ENCODE results near the gene PTH2R. TPM values are rescaled to one million over a fixed set of nuclear protein-coding genes. Genes with fewer than 3 reads are reported as not detected.
"Not testable (repeated sequence)": the region's sequence is repeated elsewhere in the genome, so short reads cannot be mapped to it uniquely, and the experiment has no call there.

The PTH2R gene
- total and polyA plus RNA-seq, 12 donors = 0.01 TPM; not detected in 11

GRCh38 chr2:208373460-208374089 lies 33.0 kb upstream of the PTH2R start:
- Histone ChIP-seq H3K4me1 (no peaks in the 10 kb centered on the region), H3K9me3 (no peaks in the 10 kb centered on the region), H3K36me3 (no peaks in the 10 kb centered on the region), H3K4me3 (no peak overlapping the region), H3K27ac (no peak overlapping the region), H3K27me3 (peaks cover 0 to 9% (median 0%) of the 10 kb centered on the region in 7 donors)
- WGBS, 2 donors = 47% methylated on average over 2 of the region's 2 CpGs
- DNase-seq (peak in 1 of 2 donors; percentile 24), ATAC-seq (peak in 1 of 8 donors; percentile 49)
- peak; percentile 66 to 91 (median 88) for TF ChIP-seq CTCF (IDR thresholded peaks at IDR 0.05)
- intact Hi-C loops (cut with DNase I) = no loop called here

GRCh38 chr2:208375491-208376068 lies 31.0 kb upstream of the PTH2R start:
- TF ChIP-seq CTCF (IDR thresholded peaks at IDR 0.05) = no peak
- no peaks in the 10 kb centered on the region for H3K36me3 ChIP-seq
- no peaks in the 10 kb centered on the region for H3K4me1 ChIP-seq
- intact Hi-C loops (cut with DNase I) = no loop called here
- DNase-seq = no peak
- 69 to 88% methylated on average over 1 of the region's 1 CpG for WGBS, 2 donors
- H3K9me3 ChIP-seq = no peaks in the 10 kb centered on the region
- ATAC-seq = no peak
- no peak overlapping the region for H3K4me3 ChIP-seq
- H3K27me3 ChIP-seq = peaks cover 0 to 9% (median 0%) of the 10 kb centered on the region in 7 donors
- no peak overlapping the region for H3K27ac ChIP-seq

GRCh38 chr2:208377344-208377860 lies 29.2 kb upstream of the PTH2R start:
- H3K4me3 ChIP-seq; intact Hi-C loops (cut with DNase I); ATAC-seq; H3K27me3 ChIP-seq; H3K9me3 ChIP-seq; H3K4me1 ChIP-seq; H3K36me3 ChIP-seq; DNase-seq; H3K27ac ChIP-seq: not testable (repeated sequence)
- 88 to 91% methylated on average over 10 to 35 of the region's 40 CpGs for WGBS, 2 donors

- DNase-seq (no peak), ATAC-seq (no peak)
- H3K4me3 ChIP-seq = no peak overlapping the region
- H3K27ac ChIP-seq = no peak overlapping the region
- TF ChIP-seq CTCF (IDR thresholded peaks at IDR 0.05) = no peak
- H3K36me3 ChIP-seq = no peaks in the 10 kb centered on the region
- intact Hi-C loops (cut with DNase I) = no loop called here
- no peaks in the 10 kb centered on the region for H3K4me1 ChIP-seq
- peaks cover 0 to 24% (median 6%) of the 10 kb centered on the region in 7 donors for H3K27me3 ChIP-seq
- H3K9me3 ChIP-seq = no peaks in the 10 kb centered on the region
- WGBS, 2 donors = 90 to 92% methylated on average over 3 of the region's 3 CpGs
Observed at GRCh38 chr2:208379192-208379591, 27.4 kb upstream of the PTH2R start.

GRCh38 chr2:208384637-208385036 lies 22.0 kb upstream of the PTH2R start:
- Histone ChIP-seq H3K4me1 (no peaks in the 10 kb centered on the region), H3K4me3 (no peak overlapping the region), H3K9me3 (no peaks in the 10 kb centered on the region), H3K27me3 (peaks cover 0 to 47% (median 10%) of the 10 kb centered on the region in 7 donors), H3K36me3 (no peaks in the 10 kb centered on the region), H3K27ac (no peak overlapping the region)
- intact Hi-C loops (cut with DNase I) = no loop called here
- WGBS, 2 donors = 68 to 70% methylated on average over 4 of the region's 4 CpGs
- ATAC-seq = no peak
- TF ChIP-seq CTCF (IDR thresholded peaks at IDR 0.05) = no peak
- DNase-seq = no peak

All from heart right ventricle (tissue), 16 donors.